COLO668 (cell line): Measurements from ENCODE around the gene HID1.
A peak's percentile ranks its signal among the peaks of the same experiment; 100 is the strongest.
"Not testable (repeated sequence)": the region's sequence is repeated elsewhere in the genome, so short reads cannot be mapped to it uniquely, and the experiment has no call there.

Experiments
- DNase-seq: peaks from one replicate; lab custom pipeline; 2025; ENCODE audit not compliant: unreplicated experiment; lab: John Stamatoyannopoulos, UW

Gene HID1

GRCh38 chr17:74971069-74971841 is 1.3 kb downstream of the HID1 start:
- DNase-seq = no peak

- no peak for DNase-seq
These were observed 2.2 kb downstream of the HID1 start for GRCh38 chr17:74970395-74970794.

GRCh38 chr17:74969501-74969900 is 3.1 kb downstream of the HID1 start:
- DNase-seq = not testable (repeated sequence)

- peak; percentile 4 for DNase-seq
These were observed 4.2 kb downstream of the HID1 start for GRCh38 chr17:74968361-74968780.

DNA sequence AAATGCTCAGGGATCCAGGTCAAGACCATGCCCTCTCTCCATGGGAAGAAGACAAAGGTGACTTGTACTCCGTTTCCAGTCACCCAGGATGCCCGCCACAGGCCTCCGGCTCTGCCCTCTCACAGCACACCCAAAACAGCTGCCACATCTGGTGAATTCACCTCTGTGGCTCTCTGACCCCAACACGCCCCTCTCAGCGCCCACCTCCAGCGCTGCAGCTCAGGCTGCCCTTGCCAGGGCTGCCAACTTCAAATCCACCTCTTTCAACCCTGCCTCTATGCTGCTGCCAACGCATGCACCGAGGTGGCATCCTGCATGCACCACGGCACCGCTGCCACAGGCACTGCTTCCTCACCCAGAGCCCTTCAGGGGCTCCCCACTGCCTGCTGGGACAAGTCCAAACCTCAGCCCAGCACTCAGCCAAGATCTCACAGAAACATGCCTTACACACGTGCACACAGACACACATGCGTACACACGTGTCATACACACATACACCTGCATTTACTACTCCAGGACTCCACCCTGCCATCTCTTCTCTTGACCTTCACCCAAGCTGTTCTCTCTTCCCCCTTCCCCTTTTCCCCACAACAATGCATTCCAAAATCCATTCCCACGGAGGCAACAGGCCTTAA is 7.5 kb downstream of the HID1 start:
- no peak for DNase-seq

DNA sequence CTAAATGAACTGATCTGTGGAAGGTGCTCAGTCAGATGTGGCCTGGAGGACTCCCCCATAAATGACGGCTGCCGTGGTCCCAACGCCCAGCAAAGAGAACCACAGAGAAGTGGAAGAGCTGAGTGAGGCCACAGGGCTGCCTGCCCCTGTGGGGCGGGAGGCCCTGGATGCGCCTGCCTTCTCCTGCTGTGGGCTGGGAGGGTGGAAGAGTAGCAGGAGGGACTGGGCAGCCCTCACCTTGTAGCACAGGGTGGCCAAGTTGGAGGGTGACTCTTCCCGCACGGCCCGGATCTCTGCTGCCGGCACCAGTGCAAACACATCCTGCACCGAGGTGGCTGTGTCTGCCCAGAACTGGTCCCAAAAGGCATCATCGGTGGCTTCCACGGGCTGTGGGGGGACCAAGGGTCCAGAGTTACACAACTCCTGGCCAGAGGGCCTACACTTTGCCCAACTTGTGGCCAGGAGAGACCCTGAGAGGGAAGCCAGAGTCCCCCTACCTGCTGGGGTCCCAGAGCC is 8.3 kb downstream of the HID1 start:
- DNase-seq = no peak

- no peak for DNase-seq
These were observed 8.9 kb downstream of the HID1 start for GRCh38 chr17:74963656-74964055.

DNA sequence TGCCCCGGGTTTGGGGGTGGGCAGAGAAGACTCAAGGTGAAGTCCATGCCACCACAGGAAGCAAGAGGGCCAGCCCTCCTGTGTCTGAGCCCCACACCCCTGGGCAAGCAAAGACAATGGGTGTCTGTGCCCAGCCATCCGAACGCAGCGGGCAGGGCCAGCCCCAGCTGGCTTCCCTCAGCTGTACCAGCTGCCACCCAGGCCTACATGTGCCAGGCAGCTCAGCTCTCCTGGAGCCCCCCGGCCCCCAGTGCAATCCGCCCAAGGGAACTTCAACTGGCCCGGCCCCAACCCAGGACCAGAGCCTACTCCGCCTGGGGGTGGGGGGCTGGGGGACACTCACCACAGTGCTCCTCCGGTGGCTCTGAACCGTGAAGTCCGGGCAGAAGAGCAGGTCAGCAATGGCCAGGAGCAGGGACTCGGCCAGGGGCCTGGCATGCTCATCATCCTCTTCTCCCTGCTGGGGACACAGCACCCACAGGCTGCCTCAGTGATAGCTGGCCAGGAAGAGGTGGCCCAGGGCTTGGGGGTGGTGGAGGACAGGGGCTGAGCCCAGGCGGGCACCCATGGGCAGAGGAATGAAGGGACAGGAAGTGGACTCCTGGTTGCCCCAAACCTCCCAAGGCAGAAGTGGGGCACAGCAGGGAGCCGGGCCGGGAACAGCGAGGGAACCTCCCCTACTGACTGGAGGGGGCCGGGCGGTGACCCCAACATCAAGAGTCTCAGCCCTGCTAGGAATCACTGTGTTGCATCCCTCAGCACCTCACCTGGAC is 9.8 kb downstream of the HID1 start:
- no peak for DNase-seq

DNA sequence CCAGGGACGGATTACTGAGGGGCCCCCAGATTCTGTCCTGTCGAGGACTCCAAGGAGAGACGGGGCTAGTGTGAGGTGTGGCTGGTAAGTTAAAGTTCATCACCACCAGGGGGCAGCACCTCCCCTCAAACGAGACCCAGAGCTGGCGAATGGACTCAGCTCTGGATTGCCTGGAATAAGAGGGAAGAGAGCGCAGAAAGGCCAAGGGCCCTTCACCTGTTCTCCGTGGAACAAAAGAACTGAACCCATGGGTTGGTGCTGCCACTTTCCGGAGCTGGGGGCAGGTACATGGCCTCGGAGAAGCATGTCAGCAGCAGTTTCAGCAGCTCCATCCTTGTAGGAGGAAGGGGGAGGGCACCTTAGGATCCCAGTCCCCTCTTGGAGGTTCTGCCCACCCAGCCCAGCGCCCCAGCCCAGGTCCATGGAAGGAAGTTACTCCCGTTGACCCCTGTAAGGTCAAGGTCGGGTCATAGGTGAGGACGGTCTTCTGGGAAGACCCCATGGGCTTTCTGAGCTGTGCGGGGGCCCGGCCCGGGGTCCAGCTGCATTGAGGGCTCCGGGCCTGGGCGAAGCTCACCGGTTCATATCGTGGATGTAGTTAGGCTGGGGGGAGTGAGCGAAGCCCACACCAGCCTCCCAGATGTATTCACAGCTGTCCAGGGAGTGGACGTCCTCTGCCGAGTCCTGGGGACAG is 10.8 kb downstream of the HID1 start:
- peak; percentile 83 for DNase-seq

DNA sequence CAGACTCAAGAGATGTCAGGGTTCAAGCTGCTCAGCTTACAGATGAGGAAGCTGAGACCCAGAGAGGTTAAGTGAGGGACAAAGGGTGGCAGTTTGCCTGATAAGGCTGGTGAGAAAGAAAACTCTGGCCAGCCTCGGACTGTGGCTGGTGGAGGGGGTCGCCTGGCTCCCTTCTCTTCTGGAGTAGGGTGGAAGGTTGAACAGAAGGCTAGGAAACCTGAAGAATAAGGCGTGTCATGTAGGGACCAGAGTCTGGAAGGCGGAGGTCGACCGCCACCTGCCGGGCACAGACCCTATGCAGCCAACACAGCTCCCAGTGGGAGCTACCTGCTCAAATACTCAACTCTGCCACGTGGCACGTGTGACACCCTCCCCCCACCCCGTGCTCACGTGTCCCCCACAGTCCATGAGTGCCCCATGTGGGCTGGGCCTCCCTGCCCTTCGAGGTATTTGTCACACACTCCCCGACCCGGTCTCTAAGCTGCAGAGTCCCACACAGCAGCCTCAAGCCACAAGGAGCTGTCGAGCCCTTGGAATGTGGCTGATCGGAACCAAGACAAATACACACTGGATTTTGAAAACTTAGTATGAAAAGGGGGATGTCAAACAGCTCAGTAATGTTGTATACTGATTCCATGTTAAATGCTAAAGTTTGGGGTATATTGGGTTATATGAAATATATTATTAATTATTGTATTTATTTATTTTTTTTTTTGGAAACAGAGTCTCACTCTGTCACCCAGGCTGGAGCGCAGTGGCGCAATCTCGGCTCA is 11.8 kb downstream of the HID1 start:
- DNase-seq = peak; percentile 2

DNA sequence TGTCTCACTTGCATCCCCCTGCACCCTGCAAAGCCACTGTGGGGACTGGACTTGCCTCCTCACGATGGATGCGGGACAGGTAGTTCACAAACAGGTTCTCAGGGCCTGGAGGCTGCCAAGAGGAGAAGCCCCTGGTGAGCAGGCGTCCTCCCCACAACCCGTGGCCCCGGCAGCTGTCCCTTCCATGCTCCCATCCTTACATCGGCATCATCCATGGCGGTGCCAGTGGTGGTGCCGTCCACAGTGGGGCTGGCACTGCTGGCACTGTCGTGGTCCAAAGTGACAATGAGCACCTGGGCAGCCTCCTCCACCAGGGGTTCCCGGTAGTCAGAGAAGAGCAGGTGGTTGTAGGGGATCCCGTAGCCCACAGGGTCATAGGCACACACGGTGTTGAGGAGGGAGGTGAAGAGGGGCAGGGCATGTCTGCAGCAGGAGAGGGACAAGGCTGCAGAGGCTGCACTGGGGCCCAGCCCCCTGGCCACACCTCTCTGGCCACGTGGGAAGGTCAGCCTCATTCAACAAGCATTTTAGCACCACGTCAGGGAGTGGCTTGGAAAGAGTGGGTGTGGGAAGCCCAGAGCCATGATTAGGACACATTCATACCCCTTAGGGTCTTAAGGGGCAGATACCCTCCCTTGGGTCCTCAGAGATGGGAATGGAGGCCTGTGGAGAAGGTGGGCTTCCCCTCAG is 12.6 kb downstream of the HID1 start:
- DNase-seq = no peak

DNA sequence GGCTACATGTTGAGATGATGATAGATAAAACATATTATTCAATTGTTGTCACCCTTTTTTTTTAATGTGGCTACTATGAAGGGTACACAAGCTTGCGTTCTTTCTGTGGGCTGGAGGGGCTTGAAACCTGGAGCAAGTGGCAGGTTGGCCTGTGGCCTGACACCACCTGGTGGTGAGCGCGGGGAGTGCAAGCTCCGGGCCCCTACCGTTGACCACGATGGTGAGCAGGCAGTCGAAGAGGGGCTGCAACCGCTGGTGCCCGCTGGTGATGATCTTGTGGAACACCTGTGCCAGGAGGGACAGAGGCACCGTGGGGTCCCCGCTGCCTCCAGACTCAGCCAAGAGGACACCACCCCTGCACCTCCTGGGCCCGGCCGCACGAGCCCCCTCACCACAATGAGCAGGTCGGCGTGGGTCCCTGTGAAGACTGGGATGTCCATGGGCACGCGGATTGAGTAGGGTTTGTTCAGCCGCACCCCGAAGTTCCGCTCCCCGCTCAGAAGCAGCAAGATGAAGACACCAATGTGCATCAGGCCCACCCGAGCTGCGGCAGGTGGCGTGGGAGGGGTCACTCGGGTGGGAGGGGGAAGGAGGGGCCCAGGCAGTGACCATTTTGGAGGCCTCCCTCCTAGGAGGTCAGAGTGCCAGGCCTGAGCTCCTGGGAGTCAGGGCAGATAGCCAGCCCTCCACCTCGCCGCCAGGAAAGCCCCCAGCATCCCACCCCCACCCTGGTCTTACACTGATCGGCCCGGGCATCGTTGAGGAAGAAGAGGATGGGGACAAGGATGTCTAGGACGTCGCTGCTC is 14.4 kb downstream of the HID1 start:
- peak; percentile 51 for DNase-seq

- DNase-seq = no peak
These were observed 16.5 kb downstream of the HID1 start for GRCh38 chr17:74956093-74956492.

- DNase-seq = no peak
These were observed 17.7 kb downstream of the HID1 start for GRCh38 chr17:74954665-74955421.

DNA sequence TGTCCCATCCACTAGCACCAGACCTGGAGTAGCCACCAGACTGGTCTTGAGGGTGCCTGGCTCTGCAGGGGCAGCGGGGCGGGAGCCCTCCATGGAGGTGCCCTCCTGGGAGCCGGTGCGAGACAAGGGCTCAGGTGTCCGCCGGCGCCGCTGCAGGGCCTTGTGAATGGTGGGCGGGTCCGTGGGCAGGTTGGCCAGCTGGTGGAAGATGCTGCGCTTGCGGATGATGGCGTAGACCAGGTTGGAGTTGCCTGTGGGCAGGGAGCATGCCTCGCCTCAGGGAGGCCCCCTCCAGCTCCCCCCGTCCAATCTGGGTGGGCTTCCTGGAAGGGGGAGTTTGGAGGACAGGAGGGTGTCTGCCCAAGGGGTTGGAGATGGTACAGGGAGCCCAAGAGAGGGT is 18.4 kb downstream of the HID1 start:
- no peak for DNase-seq

DNA sequence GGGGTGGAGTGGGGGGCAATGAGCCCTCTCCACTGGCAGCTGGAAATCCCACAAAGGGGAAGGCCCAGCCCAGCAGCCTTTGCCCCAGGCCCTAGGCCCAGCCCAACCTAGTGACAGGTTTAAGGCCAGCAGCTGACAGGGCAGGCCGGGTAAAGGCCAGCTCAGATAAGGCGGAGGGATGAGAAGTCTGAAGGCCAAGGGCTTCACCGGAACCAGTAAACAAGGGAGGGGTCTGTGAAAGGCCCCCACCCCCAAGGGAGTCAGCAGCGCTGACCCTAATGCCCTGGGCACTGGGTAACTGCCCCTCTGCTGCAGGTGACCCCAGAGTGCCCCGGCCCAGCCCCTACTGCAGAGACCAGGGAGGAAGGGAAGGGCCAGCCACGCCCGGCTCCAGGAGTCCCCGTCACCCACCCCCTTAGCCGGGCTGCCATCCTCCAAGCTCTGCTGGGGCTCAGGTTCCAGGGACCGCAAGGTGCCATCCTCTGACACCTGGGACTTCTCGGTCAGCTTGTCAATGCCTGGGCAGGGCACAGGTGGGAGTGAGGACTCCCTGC is 19.3 kb downstream of the HID1 start:
- no peak for DNase-seq

DNA sequence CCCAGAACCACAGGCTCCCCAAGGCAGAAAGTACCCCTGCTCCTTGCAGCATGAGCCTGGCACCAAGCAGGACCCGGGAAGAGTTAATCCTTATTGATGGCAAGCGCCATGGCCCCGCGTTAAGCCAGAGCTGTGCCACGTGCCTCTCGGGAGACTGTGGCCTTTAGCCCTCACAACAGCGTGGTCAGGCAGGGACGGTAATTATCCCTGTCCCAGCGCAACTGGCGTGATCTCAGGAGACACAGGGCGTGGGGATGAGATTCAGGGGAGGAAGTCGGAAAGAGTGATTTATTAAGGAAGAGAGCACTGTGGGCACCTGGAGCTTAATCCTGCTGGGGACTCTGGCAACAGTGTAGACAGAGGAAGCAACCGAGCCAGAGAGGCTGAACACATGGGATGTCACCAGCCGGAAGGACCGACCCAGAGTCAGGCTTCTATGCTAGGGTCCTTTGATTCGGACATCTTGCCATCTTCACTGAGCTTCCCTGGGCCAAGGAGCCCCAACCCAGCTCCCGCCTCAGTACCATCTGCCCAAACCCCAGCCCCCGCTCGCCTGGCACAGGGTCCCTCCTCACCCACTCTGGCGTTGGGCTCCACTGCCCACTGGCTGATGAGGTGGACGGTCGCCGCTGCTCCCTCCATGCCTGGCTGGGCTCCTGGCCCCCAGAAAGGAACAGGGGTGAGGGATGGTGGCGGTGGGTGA is 20.0 kb downstream of the HID1 start:
- no peak for DNase-seq
